ENCODE data around the gene GALNTL6. TPM values are rescaled to one million over a fixed set of nuclear protein-coding genes. Genes with fewer than 3 reads are reported as not detected.

Gene GALNTL6
- polyA plus RNA-seq, 1 donor (not counting 4 experiments of a cell fraction or from before 2014, with no cell fraction given): not detected

GRCh38 chr4:172985552-172985951 lies 1172.3 kb downstream of the GALNTL6 start:
- Histone ChIP-seq H3K9me3 (ENCODE audit: control insufficient read depth, low read depth, low read length) (peaks cover 3% of the 10 kb centered on the region), H3K79me2 (ENCODE audit: control insufficient read depth, insufficient read depth, low read length) (no peaks in the 10 kb centered on the region), H3K27me3 (ENCODE audit: control insufficient read depth, extremely low read depth, insufficient read depth, low read length) (no peaks in the 10 kb centered on the region), H3K4me2 (ENCODE audit: control insufficient read depth, extremely low read depth, insufficient read depth, low read depth, low read length) (peak overlapping the region; percentile 60), H4K20me1 (ENCODE audit: control insufficient read depth, extremely low read depth, insufficient read depth, low read length) (no peaks in the 10 kb centered on the region), H3K4me1 (ENCODE audit: control insufficient read depth, extremely low read depth, insufficient read depth, low read length) (peaks cover 28% of the 10 kb centered on the region), H3K9me1 (ENCODE audit: control insufficient read depth, extremely low read depth, insufficient read depth, low read length) (no peaks in the 10 kb centered on the region), H3K9ac (ENCODE audit: control insufficient read depth, extremely low read depth, insufficient read depth, low read length) (no peak overlapping the region), H2AFZ (ENCODE audit: control insufficient read depth, low read length) (no peak overlapping the region), H3K4me3 (ENCODE audit: control insufficient read depth in 2 of 3, extremely low read depth in 1 of 3, insufficient read depth in 2 of 3, low read depth in 1 of 3, low read length in 3 of 3) (no peak overlapping the region), H3K27ac (ENCODE audit: control insufficient read depth, insufficient read depth, low read length) (peak overlapping the region; percentile 42), H3K36me3 (ENCODE audit: control insufficient read depth in 2 of 2, extremely low read depth in 1 of 2, insufficient read depth in 2 of 2, low read length in 2 of 2) (no peaks in the 10 kb centered on the region)
- FAIRE-seq (peak; percentile 88), DNase-seq (ENCODE audit: low read depth, low spot score) (peak; percentile 52)
- no peak for TF ChIP-seq CTCF (optimal IDR thresholded peaks at IDR 0.05 in 1 of 3, IDR thresholded peaks at IDR 0.05 in 1 of 3, conservative IDR thresholded peaks at IDR 0.05 in 1 of 3; ENCODE audit: extremely low read depth in 1 of 3, insufficient read depth in 2 of 3, low read length in 3 of 3)
- no peak for TF ChIP-seq EZH2 (IDR thresholded peaks at IDR 0.05; ENCODE audit: low read length)
- dilution Hi-C loops (cut with MboI; ENCODE audit: extremely low pct_ligation_motif_present, low sequenced_read_pairs): no loop called here

GRCh38 chr4:172986114-172986513 lies 1172.9 kb downstream of the GALNTL6 start:
- dilution Hi-C loops (cut with MboI; ENCODE audit: extremely low pct_ligation_motif_present, low sequenced_read_pairs): no loop called here
- Histone ChIP-seq H3K9me3 (ENCODE audit: control insufficient read depth, low read depth, low read length) (peaks cover 3% of the 10 kb centered on the region), H3K9ac (ENCODE audit: control insufficient read depth, extremely low read depth, insufficient read depth, low read length) (peak overlapping the region; percentile 3), H3K79me2 (ENCODE audit: control insufficient read depth, insufficient read depth, low read length) (no peaks in the 10 kb centered on the region), H3K9me1 (ENCODE audit: control insufficient read depth, extremely low read depth, insufficient read depth, low read length) (no peaks in the 10 kb centered on the region), H3K4me2 (ENCODE audit: control insufficient read depth, extremely low read depth, insufficient read depth, low read depth, low read length) (peak overlapping the region; percentile 60), H3K4me1 (ENCODE audit: control insufficient read depth, extremely low read depth, insufficient read depth, low read length) (peaks cover 28% of the 10 kb centered on the region), H3K36me3 (ENCODE audit: control insufficient read depth in 2 of 2, extremely low read depth in 1 of 2, insufficient read depth in 2 of 2, low read length in 2 of 2) (no peaks in the 10 kb centered on the region), H3K27me3 (ENCODE audit: control insufficient read depth, extremely low read depth, insufficient read depth, low read length) (no peaks in the 10 kb centered on the region), H3K4me3 (ENCODE audit: control insufficient read depth in 2 of 3, extremely low read depth in 1 of 3, insufficient read depth in 2 of 3, low read depth in 1 of 3, low read length in 3 of 3) (no peak overlapping the region), H2AFZ (ENCODE audit: control insufficient read depth, low read length) (no peak overlapping the region), H4K20me1 (ENCODE audit: control insufficient read depth, extremely low read depth, insufficient read depth, low read length) (no peaks in the 10 kb centered on the region), H3K27ac (ENCODE audit: control insufficient read depth, insufficient read depth, low read length) (peak overlapping the region; percentile 42)
- no peak for DNase-seq (ENCODE audit: low read depth, low spot score)
- TF ChIP-seq CTCF (optimal IDR thresholded peaks at IDR 0.05 in 1 of 3, IDR thresholded peaks at IDR 0.05 in 1 of 3, conservative IDR thresholded peaks at IDR 0.05 in 1 of 3; ENCODE audit: extremely low read depth in 1 of 3, insufficient read depth in 2 of 3, low read length in 3 of 3): no peak
- no peak for TF ChIP-seq EZH2 (IDR thresholded peaks at IDR 0.05; ENCODE audit: low read length)
- FAIRE-seq: peak; percentile 60

All from keratinocyte (primary cell).